Gastroesophageal sphincter (tissue), 3 donors: Measurements from ENCODE around the gene KNCN.

Experiments used
- CTCF ChIP-seq, 4 experiments: fragments of 200-600 bp in 2 of 4; fragments of 450-650 bp in 2 of 4; sonication (generic) in 1 of 4; IDR thresholded peaks; one replicate each; pipeline ENCODE4 v1.5.1; 2017 to 2019; ENCODE audit warnings: antibody characterized with exemption in 4 of 4, mild to moderate bottlenecking in 2 of 4, moderate library complexity in 2 of 4
- EP300 ChIP-seq: sonication (generic); formaldehyde crosslinking; IDR thresholded peaks from one replicate; pipeline ENCODE4 v1.6.1; 2017; ENCODE audit warnings: antibody characterized with exemption, mild to moderate bottlenecking
- POLR2A ChIP-seq, 2 donors: fragments of 450-650 bp; IDR thresholded peaks; one replicate each; pipeline ENCODE4 v1.6.1; 2017; ENCODE audit warnings: antibody characterized with exemption in 2 of 2, mild to moderate bottlenecking in 2 of 2, moderate library complexity in 1 of 2
- POLR2AphosphoS5 ChIP-seq: sonication (generic); formaldehyde crosslinking; IDR thresholded peaks from one replicate; pipeline ENCODE4 v1.6.1; 2017; ENCODE audit warnings: antibody characterized with exemption

GRCh38 chr1:46517010-46517600 is 34.3 kb downstream of the KNCN start:
- TF ChIP-seq EP300 (no peak), CTCF (IDR thresholded peaks at IDR 0.05) (no peak), POLR2AphosphoS5 (no peak), POLR2A (IDR thresholded peaks at IDR 0.05) (no peak)
